ENCODE measurements around the gene FNDC8. TPM values are rescaled to one million over a fixed set of nuclear protein-coding genes. Genes with fewer than 3 reads are reported as not detected.

Gene FNDC8
- total and polyA plus RNA-seq, 9 of the 15 experiments (the other 6 are each of a cell fraction or from before 2014, with no cell fraction given), result 0.04 TPM; not detected in 8

- ChIA-PET POLR2A (interaction anchor here (1.0 to 1.9 kb wide), 2 partner anchors 10 kb away, joined by 3 to 9 read pairs; no protein-coding TSS in a partner anchor), CTCF (ENCODE audit: low intra/inter-chr PET ratio) (no interaction called here)
- FAIRE-seq, result no peak
- Histone ChIP-seq H3K79me2 (ENCODE audit: control insufficient read depth, insufficient read depth, low read length) (peaks cover 32% of the 10 kb centered on the region), H3K4me3 (no peak overlapping the region), H3K4me1 (replicated peaks in 1 of 2; ENCODE audit: control insufficient read depth in 2 of 2, insufficient read depth in 2 of 2, low read length in 2 of 2) (peaks cover 0 to 15% of the 10 kb centered on the region in 2 experiments; a peak in 3 of 5 replicates), H4K20me1 (replicated peaks; ENCODE audit: control insufficient read depth, insufficient read depth, low read length) (0 out of 2 replicates have a peak, but pooled peaks cover 4% of the 10 kb centered on the region), H3K9me3 (replicated peaks; ENCODE audit: control insufficient read depth, insufficient read depth, low read depth, low read length) (no peaks in the 10 kb centered on the region), H3K27me3 (ENCODE audit: control insufficient read depth in 2 of 2, insufficient read depth in 2 of 2, low read length in 2 of 2) (no peaks in the 10 kb centered on the region), H2AFZ (ENCODE audit: low read depth, low read length) (no peak overlapping the region), H3K36me3 (ENCODE audit: control insufficient read depth, insufficient read depth, low read length) (peaks cover 76% of the 10 kb centered on the region), H3K27ac (ENCODE audit: extremely low read depth, low read depth, low read length) (no peak overlapping the region), H3K4me2 (ENCODE audit: insufficient read depth, low read length) (no peak overlapping the region), H3K9me1 (ENCODE audit: control insufficient read depth, insufficient read depth, low read length) (no peaks in the 10 kb centered on the region), H3K9ac (ENCODE audit: insufficient read depth in 1 of 2, low read depth in 2 of 2, low read length in 2 of 2) (no peak overlapping the region)
- WGBS (ENCODE audit: insufficient coverage, low coverage, missing lambda C conversion rate), result 60% methylated on average over 1 of the region's 6 CpGs
- TF ChIP-seq ZNF79 (CRISPR knock-in tag; IDR thresholded peaks at IDR 0.05; ENCODE audit: low read depth), result no peak
- TF ChIP-seq KDM1A (IDR thresholded peaks at IDR 0.05), result no peak
- TF ChIP-seq CBFA2T3 (IDR thresholded peaks at IDR 0.05), result peak; percentile 82
- no TSS peak for BruUV-seq (replicated peaks)
- in situ Hi-C loops (cut with MboI) (no loop called here), intact Hi-C loops (cut with micrococcal nuclease) (no loop called here)
- no peak for ATAC-seq
- DNase-seq (ENCODE audit: extremely low read depth in 1 of 4, low spot score in 3 of 4), result no peak
Measured at GRCh38 chr17:35138218-35138617, 16.8 kb downstream of the FNDC8 start.

- 1% methylated on average over 51 of the region's 65 CpGs for WGBS (ENCODE audit: insufficient coverage, low coverage, missing lambda C conversion rate)
- POLR2A ChIA-PET, result interaction anchor here (0.6 to 1.2 kb wide), 5 partner anchors 7 to 667 kb away, joined by 3 to 4 read pairs (median 3); no protein-coding TSS in a partner anchor
- H3K36me3 ChIP-seq (ENCODE audit: control insufficient read depth, insufficient read depth, low read length), result peaks cover 39% of the 10 kb centered on the region
- H3K27ac ChIP-seq (ENCODE audit: extremely low read depth, low read depth, low read length), result peak within 1 kb of the TSS; percentile 70
- no peaks in the 10 kb centered on the region for H3K9me1 ChIP-seq (ENCODE audit: control insufficient read depth, insufficient read depth, low read length)
- peaks cover 0 to 15% of the 10 kb centered on the region in 2 experiments; a peak in 3 of 5 replicates for H3K4me1 ChIP-seq (replicated peaks in 1 of 2; ENCODE audit: control insufficient read depth in 2 of 2, insufficient read depth in 2 of 2, low read length in 2 of 2)
- peak; percentile 88 to 95 (median 92) for DNase-seq (ENCODE audit: extremely low read depth in 1 of 4, low spot score in 3 of 4)
- H2AFZ ChIP-seq (ENCODE audit: low read depth, low read length), result peak within 1 kb of the TSS; percentile 87
- peak within 1 kb of the TSS; percentile 91 for H3K4me3 ChIP-seq
- ATAC-seq, result peak; percentile 94
- H4K20me1 ChIP-seq (replicated peaks; ENCODE audit: control insufficient read depth, insufficient read depth, low read length), result 0 out of 2 replicates have a peak, but pooled peaks cover 4% of the 10 kb centered on the region
- H3K27me3 ChIP-seq (ENCODE audit: control insufficient read depth in 2 of 2, insufficient read depth in 2 of 2, low read length in 2 of 2), result 0 out of 5 replicates have a peak, but pooled peaks cover 0 to 2% of the 10 kb centered on the region in 2 experiments
- peak within 1 kb of the TSS; percentile 84 to 98 for H3K9ac ChIP-seq (ENCODE audit: insufficient read depth in 1 of 2, low read depth in 2 of 2, low read length in 2 of 2)
- peak within 1 kb of the TSS; percentile 96 for H3K4me2 ChIP-seq (ENCODE audit: insufficient read depth, low read length)
- TSS peak; percentile 77 for BruUV-seq (replicated peaks)
- in situ Hi-C loops (cut with MboI), result loop anchor here (10.0 kb wide), 1 partner anchor 603 kb away; no protein-coding TSS in a partner anchor
- no peaks in the 10 kb centered on the region for H3K9me3 ChIP-seq (replicated peaks; ENCODE audit: control insufficient read depth, insufficient read depth, low read depth, low read length)
- FAIRE-seq, result peak; percentile 78
- peaks cover 32% of the 10 kb centered on the region for H3K79me2 ChIP-seq (ENCODE audit: control insufficient read depth, insufficient read depth, low read length)
- intact Hi-C loops (cut with micrococcal nuclease), result loop anchor here (10.0 kb wide), 1 partner anchor 393 kb away; the partner anchor contains the start of gene SLFN12L
- CTCF ChIA-PET (ENCODE audit: low intra/inter-chr PET ratio), result interaction anchor here (0.6 to 1.4 kb wide), 3 partner anchors 144 to 471 kb away, joined by 3 to 5 read pairs (median 3); no protein-coding TSS in a partner anchor
- TF ChIP-seq RBBP5 (IDR thresholded peaks at IDR 0.05; ENCODE audit: borderline replicate concordance, insufficient read depth, low read length, poor library complexity, severe bottlenecking) (peak; percentile 71), FIP1L1 (IDR thresholded peaks at IDR 0.05; ENCODE audit: low read depth, low read length, poor library complexity, severe bottlenecking) (peak; percentile 82), ELF4 (CRISPR knock-in tag; IDR thresholded peaks at IDR 0.05) (no peak), DEAF1 (CRISPR knock-in tag; IDR thresholded peaks at IDR 0.05) (no peak), POLR3G (IDR thresholded peaks at IDR 0.05; ENCODE audit: extremely low read depth, insufficient read length, insufficient replicate concordance) (no peak)
- TF ChIP-seq, protein P1, sequence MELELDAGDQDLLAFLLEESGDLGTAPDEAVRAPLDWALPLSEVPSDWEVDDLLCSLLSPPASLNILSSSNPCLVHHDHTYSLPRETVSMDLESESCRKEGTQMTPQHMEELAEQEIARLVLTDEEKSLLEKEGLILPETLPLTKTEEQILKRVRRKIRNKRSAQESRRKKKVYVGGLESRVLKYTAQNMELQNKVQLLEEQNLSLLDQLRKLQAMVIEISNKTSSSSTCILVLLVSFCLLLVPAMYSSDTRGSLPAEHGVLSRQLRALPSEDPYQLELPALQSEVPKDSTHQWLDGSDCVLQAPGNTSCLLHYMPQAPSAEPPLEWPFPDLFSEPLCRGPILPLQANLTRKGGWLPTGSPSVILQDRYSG (tag; conservative IDR thresholded peaks at IDR 0.05; ENCODE audit: low read depth), result no peak
Measured at GRCh38 chr17:35141681-35142466, 20.5 kb downstream of the FNDC8 start, which contains the start of gene NLE1. TSS of gene NLE1 (minus strand) at chr17:35142303. CDS start at chr17:35142275, 28 bp downstream.
